ENCODE measurements around the gene LBX2.

The LBX2 gene

DNA sequence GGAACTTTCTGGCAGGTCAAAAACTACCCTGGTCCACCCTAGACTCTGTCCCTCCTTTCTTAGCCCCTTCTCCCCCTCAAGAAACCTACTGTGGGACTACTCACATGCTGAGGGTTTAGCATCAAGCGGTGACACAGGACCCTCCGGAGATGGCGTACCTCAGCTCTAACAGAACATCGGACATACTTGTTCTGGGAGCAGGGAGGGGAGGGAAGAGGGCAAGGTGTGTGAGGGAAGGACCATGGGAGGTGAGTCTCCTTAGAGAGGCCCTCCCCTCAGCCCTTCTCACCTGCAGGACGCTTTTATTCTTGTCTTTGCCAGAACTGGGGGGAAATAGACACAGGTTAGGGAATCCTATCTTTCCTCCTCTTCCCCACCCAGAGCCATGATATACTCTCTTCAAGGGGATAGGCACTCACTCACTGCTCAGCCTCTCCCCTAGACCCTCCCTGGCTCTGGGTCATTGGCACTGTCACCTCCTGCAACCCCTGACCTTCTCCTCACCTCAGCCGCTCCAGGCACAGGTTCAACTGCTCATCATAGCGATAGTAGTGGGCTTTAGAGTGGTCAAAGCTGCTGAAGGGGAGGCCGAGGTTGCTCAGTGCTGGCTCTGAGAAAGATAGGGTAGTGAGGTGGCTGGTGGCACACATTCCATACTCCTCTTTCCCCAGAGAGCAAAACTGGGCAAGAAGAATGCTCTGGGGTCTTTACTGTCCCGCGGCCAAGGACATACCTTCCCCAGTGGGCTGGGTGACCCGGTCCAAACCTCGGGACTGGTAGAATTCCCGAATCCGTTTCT lies 6.2 kb upstream of the LBX2 start:
- in situ Hi-C loops (cut with MboI; ENCODE audit: low sequenced_read_pairs) = no loop called here

DNA sequence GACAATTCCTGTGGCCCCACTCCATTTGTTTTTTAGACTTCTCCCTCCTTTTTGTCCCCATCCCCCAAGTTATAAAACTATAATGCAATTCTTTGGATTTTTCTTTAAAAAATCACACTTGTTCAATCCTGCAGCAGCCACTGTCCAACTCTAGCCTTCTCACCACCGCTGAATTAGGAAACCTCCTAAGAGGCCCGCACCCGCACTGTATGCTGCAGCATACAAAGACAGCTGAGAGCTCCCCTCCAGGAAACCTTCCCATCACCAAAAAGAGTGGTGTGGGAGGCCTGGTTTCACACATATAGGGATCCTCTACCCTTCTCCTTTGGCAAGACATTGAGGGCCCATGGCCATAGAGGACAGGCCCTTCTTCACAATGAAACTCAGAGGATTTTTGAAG lies 5.2 kb upstream of the LBX2 start:
- in situ Hi-C loops (cut with MboI; ENCODE audit: low sequenced_read_pairs) = no loop called here

DNA sequence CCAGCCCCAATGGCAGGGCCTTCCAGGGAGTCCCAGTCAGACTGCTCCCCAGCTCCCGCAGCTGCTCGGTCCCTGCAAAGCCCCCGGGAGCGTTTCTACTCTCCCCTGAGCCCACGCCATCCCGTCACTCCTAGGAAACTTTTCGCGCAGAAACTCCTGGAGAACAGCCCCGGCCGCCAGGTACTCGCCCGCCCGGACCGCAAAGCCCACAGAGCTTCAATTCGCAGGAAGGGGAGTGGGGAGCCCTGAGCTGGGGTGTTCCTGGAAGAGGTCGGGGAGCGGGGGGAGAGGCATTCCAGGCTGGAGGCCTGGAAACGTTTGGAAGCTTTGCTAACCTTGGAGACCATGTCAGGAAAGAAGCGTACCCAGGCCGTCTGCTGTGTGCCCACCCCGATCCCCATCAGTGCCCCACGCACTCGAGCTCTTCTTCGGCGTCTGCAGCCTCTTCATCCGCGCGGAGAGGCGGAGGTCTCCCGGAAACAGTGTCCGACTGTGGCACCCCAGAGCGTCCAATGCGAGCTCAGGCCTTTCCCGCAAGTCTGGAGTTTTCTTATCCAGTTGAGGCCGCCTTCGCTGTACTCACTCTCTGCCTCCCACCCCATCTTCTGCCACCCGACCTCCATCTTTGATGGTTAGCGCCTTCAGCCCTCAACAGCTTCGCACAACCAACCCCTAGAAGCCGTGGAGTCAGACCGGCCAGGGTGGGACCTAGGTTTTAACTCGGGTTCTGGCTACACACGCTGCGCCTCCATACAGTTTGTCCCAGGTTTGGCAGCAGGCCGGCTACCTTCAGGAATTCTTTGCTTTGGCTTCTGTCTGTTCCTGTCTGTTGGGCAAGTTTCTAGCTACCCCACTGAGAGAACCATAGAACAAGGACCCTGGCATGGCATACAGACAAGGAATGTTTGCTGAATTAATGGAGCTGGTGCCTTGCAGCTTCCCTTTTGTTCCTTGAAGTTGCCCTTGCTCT lies 4.4 kb upstream of the LBX2 start:
- in situ Hi-C loops (cut with MboI; ENCODE audit: low sequenced_read_pairs) = no loop called here

DNA sequence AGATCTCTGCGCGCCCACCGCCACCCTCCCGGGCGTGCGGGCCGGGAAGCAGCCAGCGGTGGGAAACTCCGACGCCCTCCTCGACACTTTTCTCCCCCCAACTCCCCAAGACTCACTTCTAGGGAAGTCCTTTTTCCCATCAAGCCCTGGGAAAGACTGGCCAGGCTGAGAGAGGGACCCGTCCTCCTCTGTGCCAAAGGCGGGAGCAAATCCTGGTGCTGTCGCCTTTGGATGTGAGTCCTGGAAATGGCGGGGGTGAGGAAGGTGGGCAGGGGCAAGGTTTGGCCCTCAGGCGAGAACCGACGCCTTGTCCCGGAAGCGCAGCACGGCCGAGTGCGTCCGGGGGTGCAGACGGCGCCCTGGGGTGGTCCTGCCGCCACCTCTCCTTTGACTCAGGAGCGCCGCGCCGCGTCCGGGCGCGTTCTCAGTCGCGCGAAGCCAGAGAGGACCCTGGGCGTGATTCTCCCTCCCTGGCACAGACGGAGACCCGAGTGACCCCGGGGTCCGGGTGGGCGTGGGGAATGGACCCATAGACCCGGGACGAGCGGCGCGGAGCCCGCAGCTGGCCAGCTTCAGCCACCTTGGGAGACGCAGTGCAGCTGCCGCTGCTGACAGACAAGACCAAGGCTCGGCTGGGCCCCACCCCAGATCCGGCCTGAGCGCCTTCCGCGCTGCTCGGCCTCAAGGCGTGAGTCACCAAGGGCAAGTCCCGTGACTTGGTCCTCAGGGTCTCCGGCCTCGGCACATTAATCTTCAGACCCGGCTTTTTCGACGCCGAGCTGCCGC lies 3.5 kb upstream of the LBX2 start:
- in situ Hi-C loops (cut with MboI; ENCODE audit: low sequenced_read_pairs) = no loop called here

DNA sequence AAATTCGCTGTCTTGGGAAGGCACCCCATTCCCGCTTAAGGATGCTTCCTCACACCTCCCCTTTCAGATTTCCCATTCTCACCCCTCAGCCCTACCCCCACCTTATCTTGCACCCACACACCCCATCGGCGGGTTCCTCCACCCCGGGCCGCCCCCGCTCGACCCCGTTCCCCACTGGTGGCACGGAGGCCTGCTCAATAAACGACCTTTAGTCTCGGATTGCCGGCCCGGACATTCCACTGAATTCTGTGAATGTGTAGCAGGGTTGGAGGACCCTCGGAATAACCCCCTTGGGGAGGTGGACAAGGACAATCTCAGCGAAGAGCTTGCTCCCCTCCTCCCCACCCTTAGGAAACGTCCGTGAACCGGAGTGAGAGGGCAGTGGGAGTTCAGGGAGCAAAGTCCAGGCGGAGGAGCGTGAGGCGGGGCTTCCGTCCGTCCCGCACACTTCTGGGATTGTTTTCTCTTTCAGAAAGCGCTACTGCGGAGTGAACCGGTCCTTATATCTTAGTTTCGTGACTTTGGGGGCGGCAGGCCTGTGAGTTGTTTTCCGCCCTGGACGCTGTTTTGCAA lies 2.8 kb upstream of the LBX2 start:
- in situ Hi-C loops (cut with MboI; ENCODE audit: low sequenced_read_pairs) = no loop called here

DNA sequence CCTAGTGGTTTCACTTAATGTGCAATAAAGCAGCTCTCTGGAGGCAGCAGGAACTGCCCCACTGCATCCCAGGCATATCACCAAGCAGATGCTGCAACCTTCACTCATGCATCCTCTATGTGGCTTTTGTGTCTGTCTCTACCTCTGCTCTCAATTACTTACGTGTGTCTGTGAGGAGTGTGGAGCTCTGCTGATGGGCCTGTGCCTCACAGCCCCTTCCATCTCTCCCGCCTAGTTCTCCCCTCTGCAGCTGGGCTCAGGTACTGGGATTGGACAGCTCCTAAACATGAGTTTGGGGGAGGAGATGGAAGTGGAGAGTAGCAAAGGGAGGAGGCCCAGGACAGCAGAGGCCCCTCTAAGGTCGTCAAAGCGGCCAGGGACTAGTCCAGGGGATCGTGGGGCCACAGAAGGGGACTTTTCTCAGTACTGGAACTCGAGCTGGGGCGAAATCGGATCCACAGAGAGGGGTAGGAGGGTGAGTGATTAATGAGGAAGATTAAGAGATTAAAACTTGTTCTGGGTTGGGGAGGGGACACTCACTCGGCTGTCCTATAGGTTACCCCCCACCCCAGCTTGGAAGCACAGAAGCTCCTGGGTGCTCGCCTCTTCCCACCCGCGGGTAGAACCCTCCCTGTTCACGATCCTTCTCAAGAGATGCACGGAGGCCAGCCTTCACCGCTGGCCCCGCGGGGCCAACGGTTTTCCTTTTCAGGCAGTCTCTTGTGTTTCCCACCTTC lies 2.1 kb upstream of the LBX2 start:
- in situ Hi-C loops (cut with MboI; ENCODE audit: low sequenced_read_pairs) = no loop called here

DNA sequence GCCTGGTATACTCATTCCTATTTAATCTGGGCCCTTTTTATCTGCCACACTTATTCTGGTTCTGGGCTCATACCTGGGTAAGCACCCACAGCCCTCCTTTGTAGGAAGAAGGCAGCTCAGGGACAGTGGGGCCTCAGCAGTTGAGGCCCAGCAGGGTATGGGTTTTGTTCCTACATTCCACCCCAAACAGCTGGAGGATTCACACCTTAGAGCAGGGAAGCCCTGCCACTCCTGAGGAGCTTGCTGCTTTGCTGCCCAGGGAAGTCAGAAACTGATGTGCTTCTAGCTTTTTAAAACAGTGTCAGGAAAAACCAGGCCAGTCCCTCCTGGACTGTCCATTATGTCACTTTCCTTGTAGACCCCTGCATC lies 1.2 kb upstream of the LBX2 start:
- in situ Hi-C loops (cut with MboI; ENCODE audit: low sequenced_read_pairs) = no loop called here

DNA sequence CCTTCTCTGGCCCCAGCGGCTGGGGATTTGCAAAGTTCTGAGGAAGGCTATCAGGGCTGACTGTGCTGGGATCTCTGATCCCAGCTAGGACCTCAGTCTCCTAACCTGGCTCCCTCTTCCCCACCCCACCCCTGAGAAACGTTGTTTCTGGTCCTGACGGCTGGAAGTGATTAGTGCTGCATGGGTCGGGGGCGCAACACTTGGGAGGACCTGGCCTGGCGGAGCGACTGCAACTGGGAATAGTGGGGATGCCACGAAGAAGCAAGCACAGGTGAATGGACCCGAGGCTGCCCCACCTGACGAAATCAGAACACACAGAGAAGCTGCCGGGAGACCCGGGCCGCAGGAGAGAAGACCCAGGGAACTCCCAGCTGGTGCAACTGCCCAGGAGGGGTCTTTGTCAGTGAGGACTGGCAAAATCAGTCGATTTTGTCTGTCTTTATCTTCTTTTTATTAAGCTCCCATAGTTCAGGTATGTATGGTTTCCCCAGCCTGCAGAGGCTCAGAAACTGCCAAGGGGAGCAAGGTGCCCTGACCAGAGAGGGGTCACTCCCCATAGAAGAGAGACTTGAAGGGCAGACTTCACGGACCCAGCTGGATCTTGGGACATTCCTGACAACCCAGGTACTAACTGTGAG lies 656 bp upstream of the LBX2 start:
- in situ Hi-C loops (cut with MboI; ENCODE audit: low sequenced_read_pairs) = no loop called here

DNA sequence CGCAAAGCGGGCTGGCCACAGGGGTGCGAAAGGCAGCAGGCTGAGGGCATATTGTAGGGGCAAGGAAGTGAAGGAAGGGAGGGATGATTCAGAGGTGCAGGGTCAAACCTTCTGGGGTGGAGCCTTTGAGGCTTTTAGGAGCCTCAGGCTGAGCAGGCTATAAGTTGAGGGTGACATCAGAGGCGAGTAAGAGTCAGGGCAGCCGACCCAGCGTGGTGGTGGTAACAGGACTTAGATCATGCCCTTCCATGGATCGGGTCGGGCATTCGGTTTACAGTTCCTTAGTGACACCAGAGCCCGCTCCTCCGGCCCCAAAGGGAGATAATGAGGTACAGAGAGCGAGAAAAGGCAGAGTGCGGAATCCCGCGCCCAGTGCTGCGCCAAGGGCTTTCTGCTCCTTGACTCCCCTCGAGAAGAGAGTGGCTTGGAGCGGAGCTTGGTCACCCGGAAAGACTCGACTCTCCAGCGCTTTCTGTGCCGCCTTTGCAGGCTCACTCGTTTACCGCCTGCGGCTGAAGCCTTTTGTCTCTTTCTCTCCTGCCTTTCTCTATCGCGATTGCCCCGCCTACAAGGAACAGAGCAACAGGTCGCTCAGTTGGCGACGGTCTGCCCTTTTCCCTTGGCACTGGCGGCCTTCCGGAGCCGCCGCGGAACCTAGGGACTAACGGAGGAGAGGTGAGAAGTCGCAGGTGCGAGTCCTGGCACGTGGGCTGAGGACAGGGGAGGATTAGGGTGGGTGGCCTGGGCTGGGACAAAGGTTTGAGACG lies 720 bp downstream of the LBX2 start:
- in situ Hi-C loops (cut with MboI; ENCODE audit: low sequenced_read_pairs) = no loop called here

DNA sequence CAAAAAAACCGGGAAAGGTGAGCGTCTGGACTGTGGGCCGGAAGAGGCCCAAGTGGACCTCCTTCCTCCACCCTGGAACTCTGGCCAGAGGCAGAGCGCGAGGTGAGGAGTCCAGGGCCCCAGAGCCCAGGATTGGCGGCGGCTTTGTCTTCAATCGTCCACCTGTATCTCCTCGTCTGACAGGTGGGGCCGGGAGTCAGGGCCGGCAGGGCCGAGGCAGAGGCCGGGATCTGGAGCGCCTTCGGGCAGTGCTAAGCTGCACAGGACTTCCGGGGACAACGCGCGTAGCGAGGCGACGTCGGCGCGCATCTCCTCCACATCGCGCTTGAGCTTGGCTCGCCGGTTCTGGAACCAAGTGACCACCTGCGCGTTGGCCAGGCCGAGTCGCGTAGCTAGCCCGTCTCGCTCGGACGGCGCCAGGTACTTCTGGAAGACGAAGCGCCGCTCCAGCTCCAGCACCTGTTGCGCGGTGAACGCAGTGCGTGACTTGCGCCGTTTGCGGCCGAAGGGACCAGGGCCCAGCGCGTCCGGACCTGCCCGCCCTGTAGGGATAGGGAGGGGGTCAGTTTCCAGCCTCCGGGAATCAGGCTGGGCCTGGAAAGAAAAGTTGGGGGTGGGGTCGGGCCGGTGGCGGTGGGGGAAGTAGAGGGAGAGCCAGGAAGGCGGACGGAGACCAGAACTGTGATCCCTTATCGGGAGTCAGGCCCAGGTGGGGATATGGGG lies 1.5 kb downstream of the LBX2 start:
- in situ Hi-C loops (cut with MboI; ENCODE audit: low sequenced_read_pairs) = no loop called here

DNA sequence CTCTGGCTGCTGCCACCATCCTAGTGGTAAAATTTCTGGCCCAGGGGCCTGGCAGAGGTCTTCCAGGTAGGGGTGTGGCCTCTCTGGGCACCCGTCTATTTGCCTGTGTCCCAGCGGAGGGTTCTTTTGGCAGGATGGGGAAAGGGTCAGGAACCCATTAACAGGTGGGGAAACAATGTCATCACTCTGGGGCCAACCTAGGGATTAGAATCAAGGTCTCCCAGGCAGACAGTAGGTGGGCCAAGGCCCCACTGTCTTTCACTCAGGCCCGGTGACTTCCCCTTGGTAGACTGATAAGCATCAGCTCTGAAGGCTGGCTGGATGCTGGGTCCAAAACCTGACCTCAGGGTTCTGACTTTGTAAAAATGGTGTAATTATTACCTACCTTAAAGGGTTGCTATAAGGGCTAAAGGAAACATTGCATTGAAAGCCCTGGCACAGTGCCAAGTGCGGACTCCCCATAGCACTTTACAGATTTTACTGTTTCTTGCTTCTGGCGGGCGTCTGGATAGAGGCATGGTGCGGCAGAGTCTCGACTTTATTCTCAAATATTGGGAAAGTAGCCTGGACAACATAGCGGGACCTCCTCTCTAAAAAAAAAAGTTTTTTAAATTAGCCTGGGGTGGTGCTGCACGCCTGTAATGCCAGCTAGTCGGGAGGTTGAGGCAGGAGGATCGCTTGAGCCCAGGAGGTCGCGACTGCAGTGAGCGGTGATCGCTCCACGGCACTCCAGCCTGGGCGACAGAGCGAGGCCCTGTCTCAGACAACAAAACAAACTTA lies 2.2 kb downstream of the LBX2 start:
- in situ Hi-C loops (cut with MboI; ENCODE audit: low sequenced_read_pairs) = no loop called here

DNA sequence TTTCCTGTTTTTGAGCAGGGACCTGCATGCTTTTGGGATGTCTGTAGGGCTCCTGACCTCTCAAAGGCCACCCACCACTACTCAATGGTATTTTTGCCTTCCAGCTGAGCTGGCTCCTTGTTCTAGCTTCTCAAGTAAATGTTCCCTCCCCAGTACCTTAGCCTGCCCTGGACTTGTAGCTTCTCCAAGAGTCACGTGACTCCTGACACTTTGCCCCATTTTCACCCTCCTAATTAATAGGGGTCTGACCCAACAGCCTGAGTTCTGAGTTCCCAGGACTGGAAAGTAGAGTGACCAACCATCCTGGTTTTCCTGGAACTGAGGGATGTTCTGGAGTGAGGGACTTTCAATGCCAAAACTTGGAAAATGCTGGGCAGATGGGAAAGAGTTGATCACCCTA lies 4.0 kb downstream of the LBX2 start:
- in situ Hi-C loops (cut with MboI; ENCODE audit: low sequenced_read_pairs) = no loop called here

DNA sequence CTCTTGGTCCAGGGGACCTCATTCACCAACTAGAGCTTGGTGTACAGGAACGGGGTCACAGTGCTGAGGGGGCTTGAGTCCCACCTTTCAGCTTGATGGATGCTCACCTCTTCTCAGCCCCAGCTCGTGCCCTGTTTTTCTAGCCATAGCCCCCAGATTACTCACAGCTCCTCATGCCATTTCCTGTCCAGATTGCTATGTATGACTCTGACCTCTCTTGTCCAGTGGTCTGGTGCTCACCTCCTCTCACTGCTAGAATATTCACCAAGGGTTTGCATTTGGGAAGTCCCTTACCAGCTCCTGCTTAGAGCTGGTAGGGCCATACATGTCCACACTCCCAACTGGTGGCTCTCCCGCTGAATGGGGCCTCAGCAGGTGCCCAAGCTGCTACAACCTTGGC lies 5.9 kb downstream of the LBX2 start:
- in situ Hi-C loops (cut with MboI; ENCODE audit: low sequenced_read_pairs) = no loop called here

DNA sequence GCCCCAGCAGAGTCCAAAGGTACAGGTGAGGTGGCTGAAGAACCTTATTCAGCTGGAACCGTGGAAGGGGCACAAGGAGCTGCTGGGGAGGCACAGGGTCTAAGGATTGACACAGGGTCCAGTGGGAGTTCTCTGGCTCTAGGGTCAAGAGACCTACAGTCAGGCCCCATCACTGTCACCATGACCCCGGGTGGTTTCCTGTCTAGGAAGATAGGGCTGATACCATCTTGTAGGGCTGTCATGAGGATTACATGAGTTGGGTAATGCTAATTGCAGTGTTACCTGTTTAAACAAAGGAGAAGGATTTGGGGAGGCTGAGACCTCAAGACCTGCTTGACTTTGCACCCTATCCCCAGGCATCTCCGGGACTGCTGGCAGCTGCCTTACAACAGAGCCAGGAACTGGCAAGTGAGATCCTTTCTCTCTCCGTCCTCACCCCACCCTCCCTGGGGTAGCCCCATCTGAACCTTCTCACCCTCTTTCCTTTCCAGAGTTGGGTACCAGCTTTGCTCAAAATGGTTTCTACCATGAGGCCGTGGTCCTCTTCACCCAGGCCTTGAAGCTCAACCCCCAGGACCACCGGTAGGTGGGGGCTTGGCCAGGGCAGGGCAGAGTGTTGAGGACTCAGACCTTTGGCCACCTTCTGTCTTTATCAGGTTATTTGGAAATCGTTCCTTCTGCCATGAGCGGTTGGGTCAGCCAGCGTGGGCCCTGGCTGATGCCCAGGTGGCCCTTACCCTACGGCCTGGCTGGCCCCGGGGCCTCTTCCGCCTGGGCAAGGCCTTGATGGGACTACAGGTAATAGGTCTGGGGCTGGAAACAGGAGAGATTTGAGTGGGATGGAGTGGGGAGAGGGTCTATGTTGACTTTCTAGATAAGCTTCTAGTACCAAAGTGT lies 7.5 kb downstream of the LBX2 start:
- in situ Hi-C loops (cut with MboI; ENCODE audit: low sequenced_read_pairs) = no loop called here

DNA sequence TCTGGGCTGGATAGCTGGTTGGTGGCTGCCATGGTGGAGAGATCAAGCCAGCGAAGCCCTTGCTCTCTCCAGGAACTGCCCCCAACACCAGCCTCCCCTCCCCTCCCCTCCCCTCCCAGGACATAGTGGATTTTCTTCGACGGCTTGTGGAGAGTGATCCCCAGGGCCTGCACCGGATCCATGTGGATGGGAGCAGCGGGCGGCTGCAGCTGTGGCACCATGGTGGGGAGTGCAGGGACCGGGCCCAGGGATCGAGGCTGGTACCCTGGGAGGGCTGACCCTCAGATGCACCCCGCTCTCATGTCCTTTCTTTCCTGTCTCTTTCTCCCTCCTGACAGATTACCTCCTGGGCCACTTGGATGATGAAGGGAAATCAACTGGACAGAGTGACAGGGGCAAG lies 9.5 kb downstream of the LBX2 start:
- in situ Hi-C loops (cut with MboI; ENCODE audit: low sequenced_read_pairs) = no loop called here

DNA sequence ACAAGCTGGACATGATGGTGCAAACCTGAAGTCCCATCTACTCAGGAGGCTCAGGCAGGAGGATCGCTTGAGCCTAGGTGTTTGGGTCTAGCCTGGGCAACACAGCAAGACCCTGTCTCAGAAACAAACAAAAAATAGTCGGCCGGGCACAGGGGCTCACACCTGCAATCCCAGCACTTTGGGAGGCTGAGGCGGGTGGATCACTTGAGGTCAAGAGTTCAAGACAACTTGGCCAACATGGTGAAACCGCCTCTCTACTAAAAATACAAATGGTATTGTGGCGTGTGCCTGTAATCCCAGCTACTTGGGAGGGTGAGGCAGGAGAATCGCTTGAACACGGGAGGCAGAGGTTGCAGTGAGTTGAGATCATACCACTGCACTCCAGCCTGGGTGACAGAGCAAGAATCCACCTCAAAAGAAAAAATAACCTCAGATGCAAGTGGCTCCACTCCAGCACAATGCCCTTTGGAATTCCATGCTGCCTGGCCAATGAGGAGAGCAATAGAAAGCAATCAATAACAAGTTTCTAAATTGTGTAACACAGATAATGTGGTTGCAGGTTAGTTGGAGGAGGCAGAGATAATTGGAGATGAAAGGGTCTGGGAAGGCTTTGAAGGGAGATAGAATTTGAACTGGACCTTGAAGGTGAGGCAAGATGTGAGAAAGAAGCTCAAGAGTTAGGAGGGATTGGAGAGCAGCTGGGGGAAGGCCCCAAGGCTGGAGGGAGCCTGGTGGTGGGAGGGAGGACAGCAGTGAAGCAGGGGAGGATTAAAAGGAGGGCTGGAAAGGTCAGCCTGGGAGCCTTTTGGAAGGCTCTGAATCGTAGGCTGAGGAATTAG lies 10.5 kb downstream of the LBX2 start:
- in situ Hi-C loops (cut with MboI; ENCODE audit: low sequenced_read_pairs) = no loop called here
